KBM-7 (cell line): ENCODE results near the gene E2F7.

Experiments used
- DNase-seq: peaks from one replicate; pipeline ENCODE4 v3.0.0-alpha.2; 2015
- in situ Hi-C: fragments of 300-500 bp; cut with MboI; formaldehyde crosslinking; loops from 2 replicates; pipeline ENCODE4 v1.14.3; 2020; ENCODE audit warnings: low sequenced_read_pairs, low pct_unique_long_range_greater_than_20kb, mixed read lengths

E2F7 gene

DNA sequence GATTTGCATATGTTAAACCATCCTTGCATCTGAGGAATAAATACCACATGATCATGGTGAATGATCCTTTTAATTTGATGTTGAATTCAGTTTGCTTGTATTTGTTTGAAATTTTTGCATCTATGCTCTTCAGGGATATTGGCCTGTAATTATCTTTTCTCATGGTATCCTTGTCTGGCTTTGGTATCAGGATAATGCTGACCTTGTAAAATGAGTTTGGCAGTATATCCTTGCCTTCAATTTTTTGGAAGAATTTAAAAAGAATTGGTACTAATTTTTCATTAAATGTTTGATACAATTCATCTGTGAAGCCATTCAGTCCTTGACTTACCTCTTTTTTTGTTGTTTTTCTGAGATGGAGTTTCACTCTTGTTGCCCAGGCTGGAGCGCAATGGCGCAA, 85.2 kb downstream of the E2F7 start:
- in situ Hi-C loops = no loop called here
- no peak for DNase-seq

DNA sequence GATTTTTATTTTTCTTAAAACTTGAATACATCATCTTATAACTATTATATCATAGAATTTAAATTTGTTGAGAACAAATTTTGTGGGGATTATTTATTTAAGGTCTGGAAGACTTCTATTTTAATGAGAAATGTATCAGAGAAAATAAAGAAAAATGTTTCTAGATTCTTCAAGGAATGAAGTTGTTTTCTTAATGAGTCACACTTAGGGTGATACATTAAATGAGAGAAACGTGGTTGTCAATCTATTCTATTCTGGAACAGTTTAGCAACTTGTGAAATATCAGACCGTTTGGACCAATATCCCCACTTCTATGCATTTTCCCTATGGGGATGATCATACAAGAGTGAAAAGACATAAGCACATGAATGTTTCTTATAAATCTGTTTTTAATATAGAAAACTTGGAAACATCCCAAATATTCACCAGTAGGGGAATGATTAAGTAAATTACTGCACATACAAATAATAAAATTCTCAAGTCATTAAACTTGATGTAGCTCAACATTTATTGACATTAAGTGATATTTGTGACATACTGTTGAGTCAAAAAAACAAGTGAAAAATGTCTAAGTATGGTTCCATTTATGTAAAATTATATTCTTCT, 88.5 kb downstream of the E2F7 start:
- DNase-seq = no peak
- in situ Hi-C loops = no loop called here
